Spinal cord (tissue), 10 donors: Measurements from ENCODE around the gene GLI3. TPM values are rescaled to one million over a fixed set of nuclear protein-coding genes. Genes with fewer than 3 reads are reported as not detected.

ENCODE experiments used
- DNase-seq, 6 donors: peaks; one replicate each; pipeline versions ENCODE4 v3.0.0 to v3.0.0-alpha.2; 2013 to 2015; ENCODE audit warnings: low spot score in 6 of 6, low read depth in 4 of 6
- H3K27ac ChIP-seq: one replicate; pipeline ENCODE4 v1.5.1; 2013; ENCODE audit warnings: low read depth, low read length, control low read depth
- H3K27me3 ChIP-seq: one replicate; pipeline ENCODE4 v1.6.1; 2013; ENCODE audit warnings: low read length; ENCODE audit not compliant: control insufficient read depth, insufficient read depth
- H3K36me3 ChIP-seq: one replicate; pipeline ENCODE4 v1.6.1; 2013; ENCODE audit warnings: low read length; ENCODE audit not compliant: control insufficient read depth, insufficient read depth
- H3K4me1 ChIP-seq: one replicate; pipeline ENCODE4 v1.6.1; 2013; ENCODE audit warnings: low read length; ENCODE audit not compliant: control insufficient read depth, insufficient read depth
- H3K4me3 ChIP-seq: one replicate; pipeline ENCODE4 v1.5.1; 2013; ENCODE audit warnings: low read depth, low read length, control low read depth
- H3K9me3 ChIP-seq: one replicate; pipeline ENCODE4 v1.6.1; 2013; ENCODE audit warnings: low read length; ENCODE audit not compliant: control insufficient read depth, insufficient read depth
- WGBS: methylation state at CpG from one replicate; pipeline ENCODE4 v1.1.5; 2013; ENCODE audit warnings: missing lambda C conversion rate; ENCODE audit not compliant: insufficient coverage; 5-methylcytosine and 5-hydroxymethylcytosine counted together
- polyA plus RNA-seq, 2 donors: library from polyadenylated mRNA; unstranded; fragments of 120-200 nt; gene quantifications; one replicate each; pipeline ENCODE4 v1.2.1, GENCODE V29; 2013; ENCODE audit not compliant: insufficient read length in 2 of 2
- total RNA-seq, 2 donors: library from RNA; depleted of rRNA in 1 of 2; stranded (reverse); fragments of 120-200 nt in 1 of 2; fragments of >200 nt in 1 of 2; gene quantifications; one replicate each; pipeline versions ENCODE4 v1.2.3 to v1.2.4, GENCODE V29; 2013 to 2014
- donor health status: healthy.

GLI3 gene
- total and polyA plus RNA-seq, 4 donors, result 8.7 to 11.9 (median 10.1) TPM

- DNase-seq, result no peak
- Histone ChIP-seq H3K4me3 (no peak overlapping the region), H3K9me3 (no peaks in the 10 kb centered on the region), H3K4me1 (peaks cover 6% of the 10 kb centered on the region), H3K27me3 (peaks cover 3% of the 10 kb centered on the region), H3K27ac (no peak overlapping the region), H3K36me3 (no peaks in the 10 kb centered on the region)
- WGBS, result no CpG with 5 or more reads among the region's 4 CpGs
These were observed 97.3 kb downstream of the GLI3 start for GRCh38 chr7:42139751-42140150.

DNA sequence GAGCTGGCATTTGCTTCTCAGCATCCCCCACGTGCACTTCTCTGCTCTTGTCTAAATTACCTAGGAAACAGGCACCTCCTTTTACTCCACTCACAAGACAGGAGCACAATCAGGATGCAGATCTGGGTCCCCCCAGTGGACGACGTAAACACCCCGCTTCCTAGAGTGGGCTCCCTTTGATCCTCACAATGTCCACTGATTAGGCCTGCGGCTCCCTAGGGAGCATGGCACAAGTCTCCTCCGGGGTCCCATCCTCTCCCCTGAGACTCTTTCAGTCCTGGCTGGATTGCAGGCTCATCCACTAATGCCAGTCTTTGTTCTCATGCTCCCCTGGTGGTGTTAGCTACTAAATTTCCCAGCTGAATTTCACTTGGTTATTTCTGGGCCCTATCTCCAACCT is 98.3 kb downstream of the GLI3 start:
- Histone ChIP-seq H3K4me1 (peaks cover 6% of the 10 kb centered on the region), H3K36me3 (no peaks in the 10 kb centered on the region), H3K9me3 (no peaks in the 10 kb centered on the region), H3K27ac (peak overlapping the region; percentile 12), H3K4me3 (no peak overlapping the region), H3K27me3 (peaks cover 3% of the 10 kb centered on the region)
- peak in 1 of 6 donors; percentile 84 for DNase-seq
- 18% methylated on average over 6 of the region's 6 CpGs for WGBS

DNA sequence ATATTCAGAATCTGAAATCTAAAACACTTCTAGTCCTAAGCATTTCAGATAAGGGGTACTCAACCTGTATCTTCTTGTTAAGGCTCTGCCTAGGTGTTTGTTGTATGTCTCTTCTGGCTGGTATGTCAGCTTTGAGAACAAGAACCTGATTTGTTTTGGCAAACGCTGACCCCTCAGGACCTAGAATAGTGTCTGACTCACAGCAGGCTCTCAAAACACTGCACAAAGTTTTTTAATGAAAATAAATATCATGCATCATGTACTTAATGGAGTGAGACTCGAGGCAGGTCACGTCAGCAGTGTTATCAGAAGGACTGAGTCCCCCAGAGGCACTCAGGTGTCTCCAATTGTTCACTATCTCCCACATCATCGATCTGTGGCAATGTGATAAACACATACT is 99.1 kb downstream of the GLI3 start:
- Histone ChIP-seq H3K27me3 (peaks cover 3% of the 10 kb centered on the region), H3K4me3 (no peak overlapping the region)
- WGBS, result 63% methylated on average over 2 of the region's 4 CpGs

DNA sequence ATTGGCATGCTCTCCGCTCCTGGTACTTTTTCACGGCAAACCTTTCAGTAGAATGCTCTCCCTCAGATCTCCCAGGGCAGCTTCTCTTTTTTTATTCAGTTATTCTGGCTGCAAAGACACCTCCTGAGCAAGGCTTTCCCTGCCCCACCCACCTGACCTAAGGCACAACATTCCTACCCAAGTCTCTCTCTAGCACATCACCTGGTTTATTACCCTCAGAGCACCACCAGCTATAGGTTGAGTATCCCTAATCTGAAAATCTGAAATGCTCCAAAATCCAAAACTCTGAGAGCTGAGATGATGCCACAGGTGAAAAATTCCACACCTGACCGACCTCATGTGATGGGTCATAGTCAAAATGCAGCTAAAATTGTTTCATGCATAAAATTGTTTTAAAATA is 99.6 kb downstream of the GLI3 start:
- DNase-seq, result no peak
- Histone ChIP-seq H3K27me3 (peaks cover 3% of the 10 kb centered on the region), H3K4me1 (peaks cover 6% of the 10 kb centered on the region), H3K4me3 (no peak overlapping the region), H3K9me3 (no peaks in the 10 kb centered on the region), H3K36me3 (no peaks in the 10 kb centered on the region), H3K27ac (no peak overlapping the region)
- 67% methylated on average over 2 of the region's 3 CpGs for WGBS

More for the DNA sequence above, 99.1 kb downstream of the GLI3 start:
- no peak overlapping the region for H3K27ac ChIP-seq
- H3K9me3 ChIP-seq, result no peaks in the 10 kb centered on the region
- no peak for DNase-seq
- no peaks in the 10 kb centered on the region for H3K36me3 ChIP-seq
- peaks cover 6% of the 10 kb centered on the region for H3K4me1 ChIP-seq

- DNase-seq, result no peak
- Histone ChIP-seq H3K9me3 (peaks cover 4% of the 10 kb centered on the region), H3K27ac (no peak overlapping the region), H3K4me1 (peaks cover 6% of the 10 kb centered on the region), H3K36me3 (no peaks in the 10 kb centered on the region), H3K27me3 (peaks cover 3% of the 10 kb centered on the region), H3K4me3 (no peak overlapping the region)
- no CpG with 5 or more reads among the region's 1 CpG for WGBS
These were observed 101.3 kb downstream of the GLI3 start for GRCh38 chr7:42135728-42136127.

GRCh38 chr7:42134276-42134876 is 102.6 kb downstream of the GLI3 start:
- DNase-seq, result no peak
- peaks cover 4% of the 10 kb centered on the region for H3K9me3 ChIP-seq
- H3K36me3 ChIP-seq, result no peaks in the 10 kb centered on the region
- H3K27me3 ChIP-seq, result peaks cover 3% of the 10 kb centered on the region
- H3K4me1 ChIP-seq, result peaks cover 6% of the 10 kb centered on the region
- no peak overlapping the region for H3K27ac ChIP-seq
- 82% methylated on average over 7 of the region's 10 CpGs for WGBS
- no peak overlapping the region for H3K4me3 ChIP-seq

DNA sequence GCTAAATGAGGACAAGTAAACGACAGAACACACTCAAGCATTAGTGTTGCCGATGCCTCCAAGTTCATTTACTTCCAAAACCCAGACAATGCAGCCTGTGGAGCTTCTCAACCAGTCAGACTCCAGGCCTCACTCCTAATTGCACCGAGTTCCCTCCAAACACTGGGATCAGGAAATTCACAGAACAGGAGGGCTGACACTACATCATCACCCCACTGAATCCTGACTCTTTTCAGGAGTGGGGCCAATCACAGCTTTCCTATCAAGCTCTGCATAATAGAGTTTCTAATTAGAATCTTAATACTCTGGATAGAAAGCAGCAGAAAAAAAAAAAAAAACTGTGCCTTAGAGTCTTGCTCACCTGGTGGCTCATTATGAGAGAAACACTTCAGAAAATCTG is 103.7 kb downstream of the GLI3 start:
- Histone ChIP-seq H3K4me3 (no peak overlapping the region), H3K4me1 (no peaks in the 10 kb centered on the region), H3K36me3 (no peaks in the 10 kb centered on the region), H3K27ac (no peak overlapping the region), H3K27me3 (peaks cover 3% of the 10 kb centered on the region), H3K9me3 (peaks cover 4% of the 10 kb centered on the region)
- WGBS, result 19% methylated on average over 3 of the region's 3 CpGs
- DNase-seq, result peak in 1 of 6 donors; percentile 72

- Histone ChIP-seq H3K27me3 (no peaks in the 10 kb centered on the region), H3K4me1 (peaks cover 6% of the 10 kb centered on the region), H3K9me3 (peaks cover 4% of the 10 kb centered on the region), H3K36me3 (no peaks in the 10 kb centered on the region), H3K27ac (no peak overlapping the region), H3K4me3 (no peak overlapping the region)
- WGBS, result no CpG with 5 or more reads among the region's 2 CpGs
- no peak for DNase-seq
These were observed 108.3 kb downstream of the GLI3 start for GRCh38 chr7:42128703-42129102.

DNA sequence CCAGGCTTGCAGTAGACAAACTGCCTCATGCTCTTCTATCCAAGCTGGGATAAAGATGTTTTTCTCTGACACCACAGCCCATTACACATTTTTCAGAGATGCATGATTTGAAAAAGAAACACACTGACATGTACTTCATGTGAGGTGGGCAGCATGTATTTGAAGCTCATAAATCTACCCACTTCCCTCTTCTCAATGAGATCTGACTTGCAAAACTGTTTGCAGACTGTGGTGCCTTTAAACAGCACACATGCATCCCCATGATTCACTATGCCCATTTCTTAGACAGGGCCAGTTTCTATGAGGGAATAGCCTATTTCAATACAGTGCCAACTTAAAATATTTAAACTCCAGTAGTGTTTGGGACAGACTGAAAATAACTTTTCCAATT is 109.8 kb downstream of the GLI3 start:
- DNase-seq, result no peak
- H3K9me3 ChIP-seq, result peaks cover 4% of the 10 kb centered on the region
- H3K4me3 ChIP-seq, result no peak overlapping the region
- peaks cover 6% of the 10 kb centered on the region for H3K4me1 ChIP-seq
- no peaks in the 10 kb centered on the region for H3K36me3 ChIP-seq
- no peak overlapping the region for H3K27ac ChIP-seq
- no peaks in the 10 kb centered on the region for H3K27me3 ChIP-seq

DNA sequence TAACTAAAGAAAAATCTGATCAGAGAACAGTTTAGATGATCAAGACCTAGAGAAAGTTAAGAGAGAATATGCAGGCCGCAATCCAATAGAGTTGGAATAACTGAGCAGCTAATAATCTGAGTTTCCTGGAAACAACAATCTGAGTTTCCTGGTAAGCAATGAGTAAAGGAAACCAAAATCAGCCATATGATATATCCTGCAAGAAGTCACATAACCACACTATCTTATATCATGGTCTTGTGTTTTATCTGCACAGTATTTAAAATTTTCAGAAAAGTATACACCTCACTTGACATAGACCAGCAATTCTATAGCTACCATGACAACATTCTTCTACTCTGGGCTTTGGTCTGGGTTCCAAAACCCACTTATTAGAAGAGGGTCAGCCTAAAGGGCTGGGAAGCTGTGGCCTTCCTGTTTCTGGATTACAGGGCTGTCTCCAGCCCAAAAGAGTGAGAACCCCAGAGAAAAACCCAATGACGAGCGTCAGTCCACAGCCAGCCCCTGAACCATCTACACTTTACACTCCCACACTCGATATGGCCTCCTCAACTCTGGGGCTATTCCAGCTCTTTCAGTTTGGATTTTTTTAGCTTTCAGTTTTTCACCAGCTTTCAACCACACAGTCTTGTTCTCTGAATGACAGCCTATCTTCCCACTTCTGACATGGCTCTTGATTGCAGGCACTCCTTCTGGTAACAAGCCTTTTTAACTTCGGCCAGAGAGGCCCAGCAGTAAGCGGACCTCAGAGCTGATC is 110.4 kb downstream of the GLI3 start:
- H3K27ac ChIP-seq, result no peak overlapping the region
- H3K27me3 ChIP-seq, result no peaks in the 10 kb centered on the region
- no peaks in the 10 kb centered on the region for H3K36me3 ChIP-seq
- 78% methylated on average over 4 of the region's 6 CpGs for WGBS
- no peak for DNase-seq
- peaks cover 6% of the 10 kb centered on the region for H3K4me1 ChIP-seq
- H3K9me3 ChIP-seq, result peaks cover 4% of the 10 kb centered on the region
- no peak overlapping the region for H3K4me3 ChIP-seq
